ENCODE measurements around the gene DACT3.
A peak's percentile ranks its signal among the peaks of the same experiment; 100 is the strongest.

Gene DACT3

DNA sequence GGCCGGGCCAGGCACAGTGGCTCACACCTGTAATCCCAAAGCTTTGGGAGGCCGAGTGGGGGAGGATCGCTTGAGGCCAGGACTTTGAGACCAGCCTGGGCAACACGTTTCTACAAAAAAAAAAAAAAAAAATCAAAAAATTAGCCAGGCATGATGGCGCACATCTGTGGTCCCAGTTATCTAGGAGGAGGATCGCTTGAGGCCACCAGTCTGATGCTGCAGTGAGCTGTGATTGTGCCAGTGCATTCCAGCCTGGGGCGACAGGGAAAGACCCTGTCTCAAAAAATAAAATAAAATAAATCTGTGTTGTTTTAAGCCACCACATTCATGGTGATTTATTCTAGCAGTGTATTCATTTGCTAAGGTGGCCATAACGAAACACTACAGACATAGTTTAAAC lies 4.1 kb upstream of the DACT3 start:
- DNase-seq: no peak

GRCh38 chr19:46661735-46662592 lies 982 bp upstream of the DACT3 start:
- peak; percentile 82 for DNase-seq

DNA sequence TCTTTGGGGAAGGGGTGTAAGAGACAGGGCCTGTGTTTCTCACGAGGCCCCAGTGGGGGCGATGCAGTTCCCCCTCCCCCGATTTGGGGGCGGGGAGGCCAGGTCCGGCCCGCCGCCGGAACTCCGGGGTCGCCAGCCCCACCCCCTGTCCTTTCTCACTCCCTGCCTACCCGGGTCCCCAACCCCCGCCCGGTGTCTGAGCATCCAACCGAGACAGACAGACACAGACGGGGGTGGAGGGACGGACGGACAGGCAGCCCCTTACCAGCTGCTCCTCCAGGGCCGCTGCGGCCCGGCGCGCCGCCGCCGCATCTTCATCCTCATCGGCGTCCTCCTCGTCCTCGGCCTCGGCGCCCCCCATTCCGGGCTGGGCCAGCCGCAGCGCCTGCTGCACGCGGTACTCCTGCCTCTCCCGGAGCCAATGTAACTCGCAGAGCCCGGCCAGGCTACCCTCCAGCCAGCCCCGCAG lies 397 bp downstream of the DACT3 start:
- DNase-seq: no peak

DNA sequence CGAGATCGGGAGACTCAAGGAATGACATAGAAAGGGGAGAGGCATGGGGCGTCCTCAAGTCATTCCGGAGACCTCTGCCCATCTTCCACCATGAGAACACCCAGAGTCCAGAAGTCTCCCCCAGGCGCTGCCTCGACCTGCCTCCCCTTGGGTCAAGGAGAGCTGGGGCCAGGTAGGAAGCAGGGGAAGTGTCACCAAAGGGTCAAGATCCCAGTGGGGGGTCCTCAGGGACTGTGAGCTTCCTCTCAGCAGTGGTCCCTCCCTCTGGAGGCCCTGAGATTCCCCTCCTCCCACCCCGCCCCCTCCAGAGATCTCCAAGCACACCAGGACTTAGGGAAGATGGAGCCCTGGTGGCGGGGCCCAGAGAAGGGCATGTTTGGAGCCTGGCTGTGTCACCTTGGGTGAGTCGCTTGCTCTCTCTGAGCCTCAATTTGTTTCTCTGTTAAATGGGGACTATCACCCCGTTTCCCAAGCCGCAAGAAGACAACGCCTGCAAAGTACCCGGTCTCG lies 919 bp downstream of the DACT3 start:
- no peak for DNase-seq

DNA sequence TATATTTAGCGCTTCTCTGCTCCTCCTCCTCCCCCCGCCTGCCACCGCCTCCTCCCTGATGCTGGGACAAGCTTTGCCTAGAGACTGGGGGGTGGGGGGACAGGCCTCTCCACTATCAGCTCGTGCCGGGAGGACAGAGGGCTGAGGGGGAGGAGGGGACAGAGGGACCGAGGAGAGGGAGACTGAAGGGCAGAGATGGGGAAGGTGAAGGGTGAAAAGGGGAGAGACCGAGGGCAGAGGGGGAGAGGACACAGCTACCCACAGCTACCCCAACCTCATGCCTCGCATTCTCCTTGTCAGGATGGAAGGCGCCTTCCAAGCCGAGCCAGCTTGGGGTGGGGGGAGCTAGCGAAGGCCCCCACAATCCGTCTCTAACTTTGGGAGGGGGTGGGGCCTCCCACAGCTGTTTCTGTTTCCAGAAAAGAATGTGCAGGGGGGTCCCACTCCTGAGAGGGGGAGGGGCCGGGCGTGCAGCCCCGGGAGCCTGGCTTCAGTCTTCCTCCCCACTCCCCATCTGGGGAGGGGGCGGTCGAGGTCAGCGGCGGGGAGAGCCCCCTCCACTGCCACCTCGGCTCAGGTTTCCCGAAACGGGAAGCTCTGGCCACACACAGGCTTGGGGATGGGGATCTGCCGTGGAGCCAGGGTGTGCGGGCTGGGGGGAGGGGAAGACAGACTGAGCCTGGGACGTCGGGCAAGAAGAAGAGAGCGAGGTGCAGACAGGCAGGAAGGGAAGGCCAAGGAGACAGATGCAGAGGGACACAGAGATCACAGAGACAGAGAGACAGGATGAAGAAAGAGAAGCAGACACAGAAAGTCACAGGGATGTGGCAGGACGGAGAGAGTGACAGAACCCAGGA lies 1.6 kb downstream of the DACT3 start:
- no peak for DNase-seq

- DNase-seq: no peak
Observed at GRCh38 chr19:46656541-46656940, 4.4 kb downstream of the DACT3 start.

- no peak for DNase-seq
Observed at GRCh38 chr19:46654621-46655152, 6.3 kb downstream of the DACT3 start.

- no peak for DNase-seq
Observed at GRCh38 chr19:46650445-46650844, 10.5 kb downstream of the DACT3 start.

DNA sequence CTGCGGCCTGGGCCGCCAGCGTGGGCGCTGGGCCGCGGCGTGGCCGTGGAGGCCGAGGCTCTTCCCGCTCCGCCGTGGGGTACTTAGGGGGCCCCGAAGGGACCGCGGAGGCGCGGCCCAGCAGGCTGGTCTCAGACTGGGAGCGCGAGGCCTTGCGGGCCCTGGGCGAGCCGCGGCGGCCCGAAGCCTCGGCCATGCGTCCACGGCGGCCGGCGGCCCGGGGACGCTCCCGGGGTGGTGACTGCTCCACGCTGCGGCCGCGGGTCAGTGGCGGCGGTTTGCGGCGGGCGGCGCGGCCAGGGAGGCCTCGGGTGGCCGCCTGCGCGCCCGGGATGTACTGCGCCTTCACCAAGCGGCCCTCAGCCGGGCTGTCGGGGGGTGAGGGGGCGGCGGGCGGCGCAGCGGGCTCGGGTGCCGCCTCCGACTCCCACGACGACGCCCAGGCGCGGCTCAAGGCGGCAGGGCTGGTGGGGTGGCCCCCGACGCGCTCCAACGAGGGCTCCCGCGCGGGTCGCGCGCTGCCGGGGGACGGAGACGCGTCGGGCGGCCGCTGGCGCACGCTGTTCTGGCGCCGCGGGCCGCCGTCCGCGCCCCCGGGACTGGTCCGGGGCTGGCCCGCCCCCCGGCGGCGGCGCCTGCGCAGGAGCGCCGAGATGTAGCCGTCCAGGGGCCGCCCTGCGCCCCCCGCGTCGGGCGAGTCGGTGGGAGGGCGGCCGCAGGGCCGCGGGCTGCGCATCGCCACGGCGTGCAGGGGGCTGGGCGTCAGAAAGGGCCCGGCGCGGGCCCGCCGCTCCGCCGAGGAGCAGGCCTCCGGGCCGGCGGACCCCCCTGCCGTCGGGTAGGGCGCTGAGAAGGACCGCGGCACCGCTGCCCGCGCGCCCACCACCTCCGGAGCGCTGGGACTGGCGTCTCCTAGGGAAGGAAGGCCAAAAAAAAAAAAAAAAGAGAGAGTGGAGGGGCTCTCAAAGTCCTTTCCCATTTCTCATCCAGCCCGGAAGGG lies 11.7 kb downstream of the DACT3 start:
- DNase-seq: no peak

GRCh38 chr19:46648060-46648960 lies 12.7 kb downstream of the DACT3 start:
- DNase-seq: no peak

- DNase-seq: no peak
Observed at GRCh38 chr19:46646402-46646801, 14.6 kb downstream of the DACT3 start.

GRCh38 chr19:46644720-46645119 lies 16.3 kb downstream of the DACT3 start:
- DNase-seq: no peak

- DNase-seq: no peak
Observed at GRCh38 chr19:46640656-46641055, 20.3 kb downstream of the DACT3 start.

DNA sequence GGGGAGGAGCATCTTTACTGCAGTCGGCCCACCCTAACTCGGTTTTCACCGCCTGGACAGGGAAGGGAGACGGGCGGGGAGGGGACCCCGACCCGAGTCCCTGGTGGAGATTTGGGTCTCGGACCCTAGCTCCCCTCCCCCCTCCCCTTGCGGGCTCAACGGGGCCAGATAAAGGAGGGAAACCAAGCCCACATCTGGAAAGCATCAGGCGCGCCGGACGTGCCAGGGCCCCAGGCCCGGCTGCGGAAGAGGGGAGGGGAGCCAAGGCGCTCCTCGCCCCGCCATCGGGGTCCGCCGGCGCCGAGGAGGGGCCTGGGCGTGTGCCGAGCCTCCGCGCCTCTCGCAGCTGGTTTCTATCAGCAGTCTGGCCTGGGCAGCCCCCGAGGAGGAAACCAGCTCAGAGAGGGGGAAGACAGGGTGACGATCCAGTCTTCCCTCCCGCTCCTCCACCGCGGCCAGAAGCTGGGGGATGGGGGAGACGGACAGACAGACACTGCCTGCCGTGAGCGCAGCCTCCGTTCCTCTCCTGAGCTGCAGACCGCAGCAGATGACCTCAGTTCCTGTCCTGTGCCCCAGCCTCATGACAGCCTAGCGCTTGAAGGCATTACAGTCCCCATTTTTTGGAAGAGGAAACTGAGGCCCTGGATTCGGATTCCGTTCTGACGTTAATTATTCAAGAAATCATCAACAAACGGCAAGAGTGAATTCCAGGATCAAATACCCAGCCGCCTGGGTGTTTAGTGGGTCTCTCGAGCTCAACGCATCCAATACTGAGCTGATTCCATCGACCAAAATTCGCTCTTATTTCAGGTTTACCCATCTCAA lies 21.4 kb downstream of the DACT3 start:
- peak; percentile 68 for DNase-seq

- no peak for DNase-seq
Observed at GRCh38 chr19:46637224-46637623, 23.8 kb downstream of the DACT3 start.

GRCh38 chr19:46635920-46636761 lies 24.8 kb downstream of the DACT3 start, which contains the start of gene GNG8:
Gene GNG8 (minus strand): TSS chr19:46636202. CDS start chr19:46634682, 1,520 bp downstream.
- peak; percentile 68 for DNase-seq

DNA sequence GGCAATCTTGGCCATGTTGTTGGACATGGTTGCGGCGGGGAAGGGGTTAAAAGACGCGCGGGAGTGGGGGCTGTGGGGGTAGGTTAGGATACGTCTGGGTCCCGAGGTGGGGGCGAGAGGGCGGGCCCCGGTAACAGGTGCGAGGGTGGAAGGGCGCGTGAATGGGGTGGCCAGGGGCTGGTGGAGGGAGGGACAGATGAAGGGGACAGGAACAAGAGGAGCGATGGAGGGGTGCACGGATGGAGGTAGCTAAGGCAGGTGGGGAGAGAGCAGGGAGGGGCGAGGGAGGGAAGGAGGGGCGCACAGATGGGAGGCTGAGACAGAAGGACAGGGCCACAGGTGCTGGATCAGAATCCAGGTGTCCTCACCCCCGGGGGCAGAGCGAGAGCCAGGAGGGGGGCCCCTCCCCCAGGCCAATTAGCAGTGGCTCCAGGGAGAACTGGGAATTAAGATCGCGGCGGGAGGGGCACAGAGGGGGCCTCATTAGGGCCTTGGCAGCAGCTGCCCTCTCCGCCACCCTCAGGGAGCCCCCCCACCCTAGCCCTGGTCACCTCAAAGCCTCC lies 26.2 kb downstream of the DACT3 start:
- DNase-seq: peak; percentile 62

DNA sequence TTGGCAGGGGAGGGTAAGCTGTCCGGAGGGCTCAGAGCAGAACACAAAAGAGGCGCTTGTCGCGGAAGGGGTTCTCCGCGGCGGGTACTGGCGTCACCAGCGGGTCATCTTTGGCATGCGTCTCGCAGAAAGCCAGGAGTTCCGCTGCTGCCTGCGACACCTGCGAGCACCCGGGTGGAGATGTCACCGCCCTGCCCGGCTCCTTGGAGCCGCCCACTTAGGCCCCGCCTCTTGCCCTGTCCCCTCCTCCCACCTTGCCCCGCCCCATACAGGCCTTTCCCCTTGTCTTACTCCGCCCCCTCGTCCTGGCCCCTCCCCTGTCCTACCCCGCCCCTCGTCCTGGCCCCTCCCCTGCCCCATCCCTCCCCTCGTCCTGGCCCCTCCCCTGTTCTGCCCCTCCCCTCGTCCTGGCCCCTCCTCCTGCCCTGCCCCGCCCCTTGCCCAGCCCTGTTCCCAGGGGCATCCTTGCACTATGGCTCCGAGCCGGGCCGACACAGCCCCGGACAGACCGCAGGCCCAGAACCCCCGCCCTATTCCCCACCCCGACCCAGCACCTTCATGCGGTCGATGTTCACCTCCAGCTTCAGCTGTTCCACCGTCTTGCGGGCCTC lies 26.8 kb downstream of the DACT3 start:
- peak; percentile 97 for DNase-seq
